ENCODE results near the gene PAGR1. TPM values are rescaled to one million over a fixed set of nuclear protein-coding genes. Genes with fewer than 3 reads are reported as not detected.

PAGR1 gene
- 38.1 to 43.0 TPM (median 41.2 TPM) in 5 replicates for total RNA-seq (2022; extraction: Qiagen RNA extraction)

GRCh38 chr16:29815793-29816693 is at the start of gene PAGR1:
Gene PAGR1 (plus strand): TSS chr16:29816152. CDS start chr16:29816526, 374 bp downstream.

GRCh38 chr16:29777576-29778350 is 38.2 kb upstream of the PAGR1 start, which contains the start of gene ZG16:
Gene ZG16 (plus strand): TSS chr16:29778256. CDS start chr16:29779267, 1,011 bp downstream.

GRCh38 chr16:29790183-29790948 is 25.6 kb upstream of the PAGR1 start, which contains the start of gene KIF22:
Gene KIF22 (plus strand): TSS chr16:29790751. CDS start chr16:29790760, 9 bp downstream.

GRCh38 chr16:29806099-29806579 is 9.8 kb upstream of the PAGR1 start, which contains the start of gene MAZ:
Gene MAZ (plus strand): TSS chr16:29806529. CDS start chr16:29806702, 173 bp downstream.

GRCh38 chr16:29811896-29812665 is 3.9 kb upstream of the PAGR1 start, which contains the start of gene PRRT2:
Gene PRRT2 (plus strand): TSS chr16:29812193. CDS start chr16:29813055, 862 bp downstream.

GRCh38 chr16:29820271-29820701 is 4.3 kb downstream of the PAGR1 start, which contains the start of gene MVP:
Gene MVP (plus strand): TSS chr16:29820462. CDS start chr16:29830550, 10,088 bp downstream.

GRCh38 chr16:29862884-29863668 is 47.1 kb downstream of the PAGR1 start, which contains the start of gene CDIPT:
Gene CDIPT (minus strand): TSS chr16:29863226. CDS start chr16:29862857, 369 bp downstream.

Other genes with a start within 250 kb of the PAGR1 start
- gene SPN, start 152.9 kb upstream of the PAGR1 start, total RNA-seq (2022; extraction: Qiagen RNA extraction) = not detected in 5 replicates
- 0.59 to 1.2 TPM (median 0.70 TPM) in 5 replicates for gene QPRT, start 137.0 kb upstream of the PAGR1 start, total RNA-seq (2022; extraction: Qiagen RNA extraction)
- not detected in 5 replicates for gene C16orf54, start 70.2 kb upstream of the PAGR1 start, total RNA-seq (2022; extraction: Qiagen RNA extraction)
- not detected in 5 replicates for gene ZG16, start 37.9 kb upstream of the PAGR1 start, total RNA-seq (2022; extraction: Qiagen RNA extraction)
- gene KIF22, start 25.4 kb upstream of the PAGR1 start, total RNA-seq (2022; extraction: Qiagen RNA extraction) = 79.8 to 94.5 TPM (median 88.2 TPM) in 5 replicates
- gene MAZ, start 9.6 kb upstream of the PAGR1 start, total RNA-seq (2022; extraction: Qiagen RNA extraction) = 147 to 170 TPM (median 158 TPM) in 5 replicates
- 0.27 to 0.38 TPM (median 0.32 TPM) in 5 replicates for gene PRRT2, start 4.0 kb upstream of the PAGR1 start, total RNA-seq (2022; extraction: Qiagen RNA extraction)
- 125 to 150 TPM (median 142 TPM) in 5 replicates for gene MVP, start 4.3 kb downstream of the PAGR1 start, total RNA-seq (2022; extraction: Qiagen RNA extraction)
- 61.3 to 95.2 TPM (median 91.3 TPM) in 5 replicates for gene CDIPT, start 47.1 kb downstream of the PAGR1 start, total RNA-seq (2022; extraction: Qiagen RNA extraction)
- 16.9 to 23.4 TPM (median 21.0 TPM) in 5 replicates for gene SEZ6L2, start 83.4 kb downstream of the PAGR1 start, total RNA-seq (2022; extraction: Qiagen RNA extraction)
- 14.6 to 28.2 TPM (median 22.7 TPM) in 5 replicates for gene ASPHD1, start 84.3 kb downstream of the PAGR1 start, total RNA-seq (2022; extraction: Qiagen RNA extraction)
- 10.2 to 16.4 TPM (median 14.5 TPM) in 5 replicates for gene KCTD13, start 110.1 kb downstream of the PAGR1 start, total RNA-seq (2022; extraction: Qiagen RNA extraction)
- 82.6 to 101 TPM (median 99.1 TPM) in 5 replicates for gene TMEM219, start 145.9 kb downstream of the PAGR1 start, total RNA-seq (2022; extraction: Qiagen RNA extraction)
- gene TAOK2, start 157.7 kb downstream of the PAGR1 start, total RNA-seq (2022; extraction: Qiagen RNA extraction) = 25.2 to 31.2 TPM (median 30.1 TPM) in 5 replicates
- gene HIRIP3, start 179.5 kb downstream of the PAGR1 start, total RNA-seq (2022; extraction: Qiagen RNA extraction) = 14.6 to 18.0 TPM (median 15.5 TPM) in 5 replicates
- 99.1 to 113 TPM (median 102 TPM) in 5 replicates for gene INO80E, start 180.1 kb downstream of the PAGR1 start, total RNA-seq (2022; extraction: Qiagen RNA extraction)
- gene DOC2A, start 194.9 kb downstream of the PAGR1 start, total RNA-seq (2022; extraction: Qiagen RNA extraction) = 1.3 to 1.9 TPM (median 1.8 TPM) in 5 replicates
- not detected in 5 replicates for gene C16orf92, start 207.0 kb downstream of the PAGR1 start, total RNA-seq (2022; extraction: Qiagen RNA extraction)
- gene TLCD3B, start 215.1 kb downstream of the PAGR1 start, total RNA-seq (2022; extraction: Qiagen RNA extraction) = 0.22 to 0.39 TPM (median 0.26 TPM) in 5 replicates
- gene ALDOA, start 249.6 kb downstream of the PAGR1 start, total RNA-seq (2022; extraction: Qiagen RNA extraction) = 1,572 to 1,866 TPM (median 1,761 TPM) in 5 replicates